ENCODE measurements around the gene SLC5A5.

The SLC5A5 gene

GRCh38 chr19:17920527-17920926, 48.8 kb downstream of the SLC5A5 start:
- no peak for DNase-seq (ENCODE audit: low spot score)

- DNase-seq (ENCODE audit: low spot score), result no peak
Measured at GRCh38 chr19:17922138-17922537, 50.4 kb downstream of the SLC5A5 start.

GRCh38 chr19:17926044-17926443, 54.3 kb downstream of the SLC5A5 start:
- DNase-seq (ENCODE audit: low spot score), result no peak

GRCh38 chr19:17929056-17929455, 57.3 kb downstream of the SLC5A5 start:
- DNase-seq (ENCODE audit: low spot score), result no peak

- DNase-seq (ENCODE audit: low spot score), result no peak
Measured at GRCh38 chr19:17931532-17932191, 59.9 kb downstream of the SLC5A5 start.

GRCh38 chr19:17932485-17933338, 61.0 kb downstream of the SLC5A5 start, which contains the start of gene CCDC124:
CCDC124 (plus strand) TSS chr19:17933015; CDS start chr19:17936421, 3,406 bp downstream.
- peak; percentile 94 for DNase-seq (ENCODE audit: low spot score)

- DNase-seq (ENCODE audit: low spot score), result peak; percentile 34
Measured at GRCh38 chr19:17933414-17934129, 61.8 kb downstream of the SLC5A5 start.

GRCh38 chr19:17936379-17936778, 64.6 kb downstream of the SLC5A5 start:
- no peak for DNase-seq (ENCODE audit: low spot score)

GRCh38 chr19:17937371-17937900, 65.7 kb downstream of the SLC5A5 start:
- DNase-seq (ENCODE audit: low spot score), result no peak

GRCh38 chr19:17938092-17938845, 66.5 kb downstream of the SLC5A5 start:
- DNase-seq (ENCODE audit: low spot score), result peak; percentile 71

GRCh38 chr19:17942181-17942580, 70.4 kb downstream of the SLC5A5 start:
- no peak for DNase-seq (ENCODE audit: low spot score)

- no peak for DNase-seq (ENCODE audit: low spot score)
Measured at GRCh38 chr19:17942582-17943273, 71.0 kb downstream of the SLC5A5 start.

GRCh38 chr19:17943274-17944221, 71.8 kb downstream of the SLC5A5 start:
- DNase-seq (ENCODE audit: low spot score), result no peak

- DNase-seq (ENCODE audit: low spot score), result no peak
Measured at GRCh38 chr19:17944301-17944700, 72.6 kb downstream of the SLC5A5 start.
